ENCODE data around the gene HES5. TPM values are rescaled to one million over a fixed set of nuclear protein-coding genes. Genes with fewer than 3 reads are reported as not detected.

Gene HES5
- total RNA-seq, 4 donors from 2014 or later = 0.19 to 0.33 TPM; not detected in 2

DNA sequence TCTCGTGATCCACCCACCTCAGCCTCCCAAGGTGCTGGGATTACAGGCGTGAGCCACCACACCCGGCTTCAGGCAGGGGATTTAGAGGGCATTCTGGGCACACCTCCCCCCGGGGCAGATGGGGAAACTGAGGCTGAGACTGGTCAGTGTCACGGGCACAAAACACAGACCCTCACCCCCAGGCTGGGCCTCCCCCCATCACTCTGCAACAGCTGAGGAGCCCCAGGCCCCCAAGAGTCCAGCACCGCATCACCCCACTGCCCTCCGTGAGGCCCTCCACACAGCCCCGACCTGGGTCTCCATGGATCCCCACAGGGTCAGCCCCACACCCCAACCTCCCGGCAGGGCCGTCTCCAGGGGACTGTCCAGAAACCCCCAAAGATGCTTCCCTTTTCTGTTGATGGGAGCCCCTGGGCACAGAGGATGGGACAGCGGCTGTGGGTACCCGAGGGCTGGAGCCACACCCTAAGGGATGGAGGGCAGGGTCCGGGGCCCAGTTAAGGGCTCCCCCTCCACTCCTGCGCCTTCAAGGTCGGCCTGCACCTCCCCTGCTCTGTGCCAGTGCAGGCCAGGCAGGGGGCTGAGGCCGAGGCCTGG lies 37.1 kb upstream of the HES5 start:
- H3K4me3 ChIP-seq = no peak overlapping the region
- no peak for DNase-seq (ENCODE audit: extremely low spot score)
- H3K27ac ChIP-seq (replicated peaks in 1 of 4) = no peak overlapping the region
- peaks cover 0 to 54% (median 4%) of the 10 kb centered on the region in 4 donors for H3K27me3 ChIP-seq
- no peak for TF ChIP-seq POLR2AphosphoS5 (IDR thresholded peaks at IDR 0.05)
- TF ChIP-seq POLR2A (IDR thresholded peaks at IDR 0.05; ENCODE audit: low read depth) = no peak
- TF ChIP-seq EP300 (IDR thresholded peaks at IDR 0.05) = no peak
- TF ChIP-seq, protein P1, sequence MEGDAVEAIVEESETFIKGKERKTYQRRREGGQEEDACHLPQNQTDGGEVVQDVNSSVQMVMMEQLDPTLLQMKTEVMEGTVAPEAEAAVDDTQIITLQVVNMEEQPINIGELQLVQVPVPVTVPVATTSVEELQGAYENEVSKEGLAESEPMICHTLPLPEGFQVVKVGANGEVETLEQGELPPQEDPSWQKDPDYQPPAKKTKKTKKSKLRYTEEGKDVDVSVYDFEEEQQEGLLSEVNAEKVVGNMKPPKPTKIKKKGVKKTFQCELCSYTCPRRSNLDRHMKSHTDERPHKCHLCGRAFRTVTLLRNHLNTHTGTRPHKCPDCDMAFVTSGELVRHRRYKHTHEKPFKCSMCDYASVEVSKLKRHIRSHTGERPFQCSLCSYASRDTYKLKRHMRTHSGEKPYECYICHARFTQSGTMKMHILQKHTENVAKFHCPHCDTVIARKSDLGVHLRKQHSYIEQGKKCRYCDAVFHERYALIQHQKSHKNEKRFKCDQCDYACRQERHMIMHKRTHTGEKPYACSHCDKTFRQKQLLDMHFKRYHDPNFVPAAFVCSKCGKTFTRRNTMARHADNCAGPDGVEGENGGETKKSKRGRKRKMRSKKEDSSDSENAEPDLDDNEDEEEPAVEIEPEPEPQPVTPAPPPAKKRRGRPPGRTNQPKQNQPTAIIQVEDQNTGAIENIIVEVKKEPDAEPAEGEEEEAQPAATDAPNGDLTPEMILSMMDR (IDR thresholded peaks at IDR 0.05) = no peak
- no peaks in the 10 kb centered on the region for H3K4me1 ChIP-seq
- H3K36me3 ChIP-seq = peaks cover 0 to 19% (median 10%) of the 10 kb centered on the region in 4 donors
- no peaks in the 10 kb centered on the region for H3K9me3 ChIP-seq
- intact Hi-C loops (cut with DNase I) = no loop called here
- 90% methylated on average over 6 of the region's 16 CpGs for WGBS

DNA sequence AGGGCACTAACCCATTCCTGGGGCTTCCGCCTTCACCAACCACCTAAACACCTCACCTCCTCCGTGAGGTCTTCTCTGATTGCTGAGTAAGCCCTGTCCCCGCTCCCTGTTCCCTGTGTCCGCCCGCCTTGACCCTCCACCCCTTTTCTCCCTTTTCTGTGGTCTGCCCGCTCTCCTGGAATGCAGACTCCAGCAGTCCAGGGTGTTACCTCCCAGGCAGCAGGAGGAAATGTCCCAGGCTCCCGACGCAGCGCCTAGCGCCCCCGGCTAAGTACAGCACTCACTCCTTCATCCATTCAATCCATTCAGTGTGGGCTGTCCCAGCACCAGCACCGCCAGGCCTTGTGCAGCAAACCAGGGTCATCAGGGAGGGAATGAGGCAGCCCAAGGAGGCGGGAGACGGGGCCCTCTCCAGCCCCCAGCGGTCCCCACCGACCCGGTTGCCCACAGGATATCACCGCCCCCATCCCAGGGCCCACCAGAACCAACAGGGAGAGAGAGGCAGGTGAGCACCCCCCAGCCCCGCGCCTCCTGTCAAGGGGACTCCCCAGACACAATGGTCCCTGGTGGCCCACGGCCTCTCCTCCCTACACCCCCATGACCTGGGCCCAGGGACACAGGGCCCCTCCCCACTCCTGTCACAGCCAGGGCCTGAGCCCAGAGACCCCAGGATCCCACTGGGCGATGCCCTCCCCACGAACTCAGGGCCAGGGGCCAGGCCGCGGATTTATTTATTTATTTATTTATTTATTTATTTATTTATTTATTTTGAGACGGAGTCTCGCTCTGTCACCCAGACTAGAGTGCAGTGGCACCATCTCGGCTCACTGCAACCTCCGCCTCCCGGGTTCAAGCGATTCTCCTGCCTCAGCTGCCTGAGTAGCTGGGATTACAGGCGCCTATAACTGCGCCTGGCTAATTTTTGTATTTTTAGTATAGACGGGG lies 36.3 kb upstream of the HES5 start:
- DNase-seq (ENCODE audit: extremely low spot score) = no peak
- intact Hi-C loops (cut with DNase I) = no loop called here
- no peak overlapping the region for H3K27ac ChIP-seq (replicated peaks in 1 of 4)
- H3K4me1 ChIP-seq = no peaks in the 10 kb centered on the region
- 83% methylated on average over 34 of the region's 34 CpGs for WGBS
- no peaks in the 10 kb centered on the region for H3K9me3 ChIP-seq
- H3K4me3 ChIP-seq = no peak overlapping the region
- no peak for TF ChIP-seq POLR2AphosphoS5 (IDR thresholded peaks at IDR 0.05)
- TF ChIP-seq POLR2A (IDR thresholded peaks at IDR 0.05; ENCODE audit: low read depth) = no peak
- TF ChIP-seq, protein P1 (IDR thresholded peaks at IDR 0.05) = no peak
- no peak for TF ChIP-seq EP300 (IDR thresholded peaks at IDR 0.05)
- H3K36me3 ChIP-seq = peaks cover 0 to 27% (median 18%) of the 10 kb centered on the region in 4 donors
- H3K27me3 ChIP-seq = peaks cover 0 to 47% (median 4%) of the 10 kb centered on the region in 4 donors

DNA sequence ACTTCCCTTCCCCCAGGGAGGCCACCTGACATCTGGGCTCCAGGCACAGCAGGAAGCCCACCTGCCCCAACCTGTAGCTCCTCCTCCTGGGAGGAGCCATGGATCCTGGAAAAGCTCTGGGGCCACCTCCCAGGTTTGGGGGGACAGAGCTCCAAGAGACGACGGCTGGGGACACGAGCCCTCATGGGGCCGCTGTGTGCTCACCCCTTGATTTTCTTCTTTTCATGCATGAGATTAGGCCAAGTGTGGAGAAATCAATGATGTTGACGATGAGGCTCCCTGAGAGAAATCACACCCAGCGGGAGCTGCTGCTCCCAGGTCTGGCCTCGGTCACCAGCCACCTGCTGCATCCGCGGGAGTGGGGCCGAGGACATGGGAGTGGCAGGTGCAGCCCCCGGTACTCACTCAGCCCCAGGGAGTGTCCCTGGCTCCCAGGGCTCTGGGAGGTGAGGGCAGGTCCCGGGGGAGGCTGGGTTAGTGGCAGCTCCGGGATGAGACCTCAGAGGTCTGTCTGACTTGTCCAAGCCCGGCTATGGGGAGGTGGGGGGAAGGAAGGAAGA lies 34.8 kb upstream of the HES5 start:
- no peak overlapping the region for H3K4me3 ChIP-seq
- H3K36me3 ChIP-seq = peaks cover 0 to 42% (median 33%) of the 10 kb centered on the region in 4 donors
- no peak overlapping the region for H3K27ac ChIP-seq (replicated peaks in 1 of 4)
- no peak for DNase-seq (ENCODE audit: extremely low spot score)
- intact Hi-C loops (cut with DNase I) = no loop called here
- TF ChIP-seq, protein P1 (IDR thresholded peaks at IDR 0.05) = no peak
- TF ChIP-seq POLR2A (IDR thresholded peaks at IDR 0.05; ENCODE audit: low read depth) (no peak), POLR2AphosphoS5 (IDR thresholded peaks at IDR 0.05) (no peak), EP300 (IDR thresholded peaks at IDR 0.05) (no peak)
- H3K4me1 ChIP-seq = peaks cover 0 to 5% (median 2%) of the 10 kb centered on the region in 4 donors
- no peaks in the 10 kb centered on the region for H3K9me3 ChIP-seq
- WGBS = 45% methylated on average over 11 of the region's 14 CpGs
- peaks cover 0 to 34% (median 4%) of the 10 kb centered on the region in 4 donors for H3K27me3 ChIP-seq

DNA sequence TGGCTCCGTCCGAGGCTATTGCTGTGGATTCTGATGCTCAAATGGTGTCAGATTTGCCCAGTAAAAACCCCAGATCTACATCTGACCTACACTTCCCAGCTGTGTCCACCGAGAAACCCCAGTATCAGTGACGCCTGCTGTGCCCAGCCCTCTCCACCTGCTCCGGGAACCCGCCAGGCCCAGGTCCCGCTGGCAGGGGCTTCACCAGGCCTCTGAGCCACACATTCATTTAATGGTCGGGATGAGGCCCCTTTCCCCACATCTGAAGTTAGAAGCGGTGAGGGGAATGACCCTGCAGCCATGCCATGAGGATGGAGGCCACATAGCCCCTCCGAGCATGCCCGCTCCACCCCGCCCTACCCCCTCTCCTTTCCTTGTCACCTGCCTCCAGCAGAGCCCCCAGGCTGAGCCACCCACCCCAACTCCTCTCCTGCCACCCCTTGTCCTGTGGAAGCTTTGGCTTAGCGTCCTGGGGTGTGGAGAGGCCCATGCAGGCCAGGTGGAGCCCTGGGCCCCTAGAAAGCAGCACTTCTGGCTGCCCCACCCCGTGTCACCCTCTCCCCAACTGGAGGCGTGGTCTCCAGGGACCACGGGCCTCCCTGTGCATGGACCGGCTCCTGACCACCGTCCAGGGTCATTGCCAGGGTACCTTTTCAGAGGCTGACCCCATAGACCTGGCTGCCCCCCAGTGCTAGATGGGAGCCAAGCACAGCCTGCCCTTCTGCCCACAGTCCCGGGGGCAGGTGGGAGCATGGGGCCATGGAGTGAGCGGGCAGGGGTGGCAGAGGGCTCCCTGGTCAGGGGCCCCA lies 34.1 kb upstream of the HES5 start:
- Histone ChIP-seq H3K27ac (replicated peaks in 1 of 4) (no peak overlapping the region), H3K4me3 (no peak overlapping the region), H3K36me3 (peaks cover 0 to 48% (median 39%) of the 10 kb centered on the region in 4 donors), H3K4me1 (peaks cover 0 to 11% (median 5%) of the 10 kb centered on the region in 4 donors), H3K9me3 (no peaks in the 10 kb centered on the region), H3K27me3 (peaks cover 0 to 30% (median 4%) of the 10 kb centered on the region in 4 donors)
- no peak for DNase-seq (ENCODE audit: extremely low spot score)
- TF ChIP-seq POLR2AphosphoS5 (IDR thresholded peaks at IDR 0.05) (no peak), EP300 (IDR thresholded peaks at IDR 0.05) (no peak), POLR2A (IDR thresholded peaks at IDR 0.05; ENCODE audit: low read depth) (no peak)
- TF ChIP-seq, protein P1 (IDR thresholded peaks at IDR 0.05) = no peak
- intact Hi-C loops (cut with DNase I) = no loop called here
- WGBS = 86% methylated on average over 12 of the region's 20 CpGs
